H1 (cell line): ENCODE data around the gene PPP6C. TPM values are rescaled to one million over a fixed set of nuclear protein-coding genes. Genes with fewer than 3 reads are reported as not detected.

Experiments used
- CTCF ChIA-PET: fragments of 300-600 bp; sonication (Branson Sonifier 250); formaldehyde crosslinking; loops from one replicate; lab custom pipeline; 2021; ENCODE audit not compliant: partially characterized antibody; lab: Charles Lee
- POLR2A ChIA-PET: fragments of 300-600 bp; sonication (Branson Sonifier 250); formaldehyde crosslinking; loops from one replicate; lab custom pipeline; 2021; ENCODE audit warnings: inconsistent platforms; ENCODE audit not compliant: partially characterized antibody; lab: Charles Lee
- DNase-seq, 2 experiments: peaks; one replicate each; pipeline versions ENCODE4 v3.0.0 to v3.0.0-alpha.2; 2010 to 2022; ENCODE audit warnings: low spot score in 2 of 2, low read depth in 1 of 2, mixed read lengths in 1 of 2
- FAIRE-seq: peaks from 2 replicates; lab custom pipeline; 2011; peaks lifted over from hg19 to GRCh38; lab: Jason Lieb, UNC
- H2AFZ ChIP-seq: 2 replicates; pipeline ENCODE4 v1.8.1; 2012; ENCODE audit warnings: low read length, inconsistent platforms
- H2AK5ac ChIP-seq: 2 replicates; pipeline ENCODE4 v1.6.1; 2013; ENCODE audit warnings: low read depth, low read length
- H2BK120ac ChIP-seq: replicated peaks from 2 replicates; pipeline ENCODE3; 2013; ENCODE audit warnings: low read depth, low read length, inconsistent platforms
- H2BK12ac ChIP-seq: 2 replicates; pipeline ENCODE4 v1.6.1; 2013; ENCODE audit warnings: low read depth, low read length
- H2BK15ac ChIP-seq: 2 replicates; pipeline ENCODE4 v1.6.1; 2013; ENCODE audit warnings: low read length
- H2BK20ac ChIP-seq: 2 replicates; pipeline ENCODE4 v1.6.1; 2013; ENCODE audit warnings: low read length
- H2BK5ac ChIP-seq: 2 replicates; pipeline ENCODE4 v1.6.1; 2013; ENCODE audit warnings: low read depth, low read length
- H3K14ac ChIP-seq: 2 replicates; pipeline ENCODE4 v1.6.1; 2013; ENCODE audit warnings: inconsistent platforms; ENCODE audit not compliant: insufficient read length
- H3K18ac ChIP-seq: 2 replicates; pipeline ENCODE4 v1.6.1; 2013; ENCODE audit warnings: low read length; ENCODE audit errors: extremely low read depth
- H3K23ac ChIP-seq: 2 replicates; pipeline ENCODE4 v1.6.1; 2013; ENCODE audit warnings: inconsistent platforms; ENCODE audit not compliant: insufficient read length
- H3K23me2 ChIP-seq: 2 replicates; pipeline ENCODE4 v1.6.1; 2013; ENCODE audit warnings: low read depth, low read length
- H3K27ac ChIP-seq: 2 replicates; pipeline ENCODE4 v1.6.1; 2011; ENCODE audit warnings: low read depth, low read length, inconsistent platforms
- H3K27me3 ChIP-seq, 4 experiments: replicated peaks in 1 of 4; 1 replicate in 1 of 4; 2 replicates in 3 of 4; pipeline versions ENCODE4 v1.6.1 to v1.8.1; 2011 to 2013; ENCODE audit warnings: low read length in 3 of 4, mild to moderate bottlenecking in 3 of 4, inconsistent platforms in 2 of 4, mixed read lengths in 2 of 4, moderate library complexity in 1 of 4; ENCODE audit not compliant: control insufficient read depth in 3 of 4, insufficient read depth in 3 of 4; ENCODE audit errors: extremely low read depth in 1 of 4
- H3K36me3 ChIP-seq, 4 experiments: 2 replicates each; pipeline versions ENCODE4 v1.6.1 to v1.8.1; 2011 to 2013; ENCODE audit warnings: mild to moderate bottlenecking in 4 of 4, low read length in 3 of 4, moderate library complexity in 2 of 4, control low read depth in 1 of 4, inconsistent platforms in 1 of 4; ENCODE audit not compliant: insufficient read depth in 4 of 4, control insufficient read depth in 2 of 4
- H3K4ac ChIP-seq: replicated peaks from 2 replicates; pipeline ENCODE3; 2013; ENCODE audit warnings: low read length, low read depth, mixed read lengths, inconsistent platforms; ENCODE audit not compliant: insufficient read length
- H3K4me1 ChIP-seq, 4 experiments: replicated peaks in 1 of 4; 1 replicate in 1 of 4; 2 replicates in 3 of 4; pipeline versions ENCODE4 v1.6.1 to v1.8.1; 2011 to 2013; ENCODE audit warnings: low read length in 3 of 4, inconsistent platforms in 2 of 4, mixed read lengths in 1 of 4; ENCODE audit not compliant: insufficient read depth in 4 of 4, control insufficient read depth in 3 of 4
- H3K4me2 ChIP-seq, 2 experiments: 2 replicates each; pipeline versions ENCODE4 v1.6.1 to v1.8.1; 2011 to 2013; ENCODE audit warnings: low read depth in 2 of 2, low read length in 2 of 2, control low read depth in 1 of 2, inconsistent platforms in 1 of 2, mild to moderate bottlenecking in 1 of 2; ENCODE audit not compliant: insufficient read depth in 1 of 2
- H3K4me3 ChIP-seq, 4 experiments: fragments of 200-600, 300-600 bp in 1 of 4; sonication (generic), shearing (Covaris generic), sonication (Bioruptor Twin) in 1 of 4; 2 replicates each; pipeline versions ENCODE4 v1.5.1 to v1.8.1; 2011 to 2016; ENCODE audit warnings: low read length in 4 of 4, low read depth in 3 of 4, control low read depth in 2 of 4, inconsistent platforms in 2 of 4, mild to moderate bottlenecking in 2 of 4, mixed read lengths in 1 of 4, moderate library complexity in 1 of 4; ENCODE audit not compliant: insufficient read depth in 2 of 4; ENCODE audit errors: extremely low read depth in 1 of 4
- H3K56ac ChIP-seq: replicated peaks from 2 replicates; pipeline ENCODE3; 2013; ENCODE audit warnings: low read depth, mild to moderate bottlenecking, mixed read lengths, low read length, inconsistent platforms; ENCODE audit not compliant: insufficient read length
- H3K79me1 ChIP-seq: 2 replicates; pipeline ENCODE4 v1.6.1; 2013; ENCODE audit warnings: low read depth, low read length, control low read depth
- H3K79me2 ChIP-seq, 2 experiments: 2 replicates each; pipeline versions ENCODE4 v1.6.1 to v1.8.1; 2012 to 2013; ENCODE audit warnings: low read length in 2 of 2, mild to moderate bottlenecking in 2 of 2, inconsistent platforms in 1 of 2; ENCODE audit not compliant: insufficient read depth in 2 of 2, control insufficient read depth in 1 of 2
- H3K9ac ChIP-seq, 4 experiments: replicated peaks in 1 of 4; 1 replicate in 1 of 4; 2 replicates in 3 of 4; pipeline versions ENCODE4 v1.6.1 to v1.8.1; 2011 to 2013; ENCODE audit warnings: low read depth in 3 of 4, low read length in 3 of 4, control low read depth in 2 of 4, mild to moderate bottlenecking in 2 of 4, moderate library complexity in 2 of 4, inconsistent platforms in 1 of 4; ENCODE audit errors: extremely low read depth in 1 of 4
- H3K9me3 ChIP-seq, 2 experiments: 2 replicates each; pipeline versions ENCODE4 v1.6.1 to v1.8.1; 2012 to 2013; ENCODE audit warnings: mild to moderate bottlenecking in 2 of 2, moderate library complexity in 2 of 2, control low read depth in 1 of 2, inconsistent platforms in 1 of 2, low read depth in 1 of 2, low read length in 1 of 2, mixed read lengths in 1 of 2; ENCODE audit not compliant: insufficient read depth in 2 of 2
- H4K20me1 ChIP-seq, 2 experiments: replicated peaks in 1 of 2; 2 replicates each; pipeline versions ENCODE3 to v1.8.1; 2011 to 2013; ENCODE audit warnings: inconsistent platforms in 2 of 2, low read length in 2 of 2, mild to moderate bottlenecking in 1 of 2; ENCODE audit not compliant: insufficient read depth in 2 of 2, control insufficient read depth in 1 of 2
- H4K5ac ChIP-seq: 2 replicates; pipeline ENCODE4 v1.6.1; 2013; ENCODE audit warnings: low read length, low read depth, mixed read lengths, inconsistent platforms; ENCODE audit not compliant: insufficient read length
- H4K8ac ChIP-seq: 2 replicates; pipeline ENCODE4 v1.8.0; 2013; ENCODE audit warnings: mild to moderate bottlenecking, moderate library complexity, low read length, inconsistent platforms; ENCODE audit not compliant: insufficient read depth; ENCODE audit errors: extremely low read depth
- H4K91ac ChIP-seq: replicated peaks from 2 replicates; pipeline ENCODE3; 2013; ENCODE audit warnings: low read length, mixed read lengths, inconsistent platforms; ENCODE audit not compliant: insufficient read length
- EGR1 ChIP-seq: IDR thresholded peaks from 2 replicates; pipeline ENCODE4 v1.6.1; 2011; ENCODE audit warnings: low read depth, low read length, borderline replicate concordance
- GABPA ChIP-seq: IDR thresholded peaks from 2 replicates; pipeline ENCODE4 v1.6.1; 2011; ENCODE audit warnings: mild to moderate bottlenecking, low read length, moderate library complexity, borderline replicate concordance; ENCODE audit not compliant: insufficient read depth
- SP4 ChIP-seq: IDR thresholded peaks from 2 replicates; pipeline ENCODE4 v1.6.1; 2012; ENCODE audit warnings: low read length, inconsistent platforms
- ZNF274 ChIP-seq: IDR thresholded peaks from 2 replicates; pipeline ENCODE4 v1.7.0; 2012; ENCODE audit warnings: low read length, borderline replicate concordance; ENCODE audit errors: extremely low read depth
- WGBS, 2 experiments: shearing (Covaris generic) in 1 of 2; methylation state at CpG; one replicate each; pipeline versions ENCODE4 v1.1.6 to v1.1.7; 2013 to 2015; ENCODE audit warnings: low lambda C conversion rate in 2 of 2, mixed read lengths in 2 of 2, inconsistent platforms in 1 of 2, low coverage in 1 of 2, missing lambda C conversion rate in 1 of 2; ENCODE audit not compliant: insufficient replicate concordance in 2 of 2, insufficient coverage in 1 of 2, insufficient read length in 1 of 2; ENCODE audit errors: extremely low coverage in 1 of 2, missing lambda C conversion rate in 1 of 2; 5-methylcytosine and 5-hydroxymethylcytosine counted together
- polyA plus RNA-seq, 7 experiments: library from polyadenylated mRNA; depleted of rRNA in 3 of 7; stranded (reverse) in 5 of 7; unstranded in 2 of 7; fragments of >200 nt in 5 of 7; fragments of 200-250 nt in 2 of 7; gene quantifications; 1 replicate in 5 of 7; 2 replicates in 1 of 7; 4 replicates in 1 of 7; pipeline versions ENCODE4 v1.2.1 to v1.2.3, GENCODE V29; 2011 to 2013; ENCODE audit warnings: missing spikeins in 2 of 7, mixed read lengths in 2 of 7
- total RNA-seq: library from RNA; stranded (reverse); fragmentation: NEBNext Ultra II Directional; extraction: Animal tissue kit (Norgen Biotek cat#: 25700); gene quantifications from 2 replicates; pipeline ENCODE4 v1.2.1, GENCODE V29; 2021

The PPP6C gene
- total and polyA plus RNA-seq, 2 of the 8 experiments (the other 6 are each of a cell fraction or from before 2014, with no cell fraction given): 22.8 to 52.3 TPM

DNA sequence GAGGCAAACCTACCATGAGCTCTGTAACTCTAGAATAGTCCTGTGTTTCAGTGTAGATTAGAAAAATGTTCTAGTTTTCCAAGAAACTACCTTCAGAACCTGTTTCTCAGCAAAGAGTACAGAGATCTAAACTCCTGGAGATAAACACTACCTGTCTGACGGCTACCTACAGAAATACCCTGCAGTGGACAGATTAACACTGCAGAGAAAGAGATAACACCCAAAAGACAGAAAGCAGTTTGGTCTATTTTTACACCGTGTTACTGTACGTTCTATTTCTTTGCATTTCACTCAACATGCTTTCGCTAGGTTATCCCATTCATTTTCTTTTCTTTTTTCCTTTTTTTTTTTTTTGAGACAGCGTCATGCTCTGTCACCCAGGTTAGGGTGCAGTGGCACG, 57.8 kb downstream of the PPP6C start:
- H3K36me3 ChIP-seq: no peaks in the 10 kb centered on the region
- H3K18ac ChIP-seq: no peak overlapping the region
- peaks cover 5% of the 10 kb centered on the region; the same call in 1 of the 2 replicates for H3K79me1 ChIP-seq
- no peaks in the 10 kb centered on the region for H3K27me3 ChIP-seq
- FAIRE-seq (no peak), DNase-seq (no peak)
- H2BK12ac ChIP-seq: no peak overlapping the region
- H2BK15ac ChIP-seq: no peak overlapping the region
- no peaks in the 10 kb centered on the region for H3K9me3 ChIP-seq
- no peak overlapping the region for H3K4me3 ChIP-seq
- H3K4ac ChIP-seq: no peak overlapping the region
- CTCF ChIA-PET: interaction anchor here (1.2 kb wide), 2 partner anchors 124 to 238 kb away, joined by 3 read pairs; no protein-coding TSS in a partner anchor
- peaks cover 3 to 50% of the 10 kb centered on the region in 2 experiments; a peak in 2 of 4 replicates for H3K79me2 ChIP-seq
- no peak overlapping the region for H4K8ac ChIP-seq
- H2BK20ac ChIP-seq: no peak overlapping the region
- POLR2A ChIA-PET: interaction anchor here (1.1 to 1.5 kb wide), 2 partner anchors 11 to 270 kb away, joined by 3 to 4 read pairs; partner anchors contain the start of genes ARPC5L and RPL35
- TF ChIP-seq GABPA: no peak
- no peak for TF ChIP-seq ZNF274
- no peak for TF ChIP-seq SP4
- TF ChIP-seq EGR1: no peak
- H2AFZ ChIP-seq: no peak overlapping the region
- H2BK5ac ChIP-seq: no peak overlapping the region
- no peak overlapping the region for H3K23ac ChIP-seq
- no peak overlapping the region for H3K14ac ChIP-seq
- no peak overlapping the region for H4K91ac ChIP-seq
- H3K9ac ChIP-seq: no peak overlapping the region
- no peak overlapping the region for H2BK120ac ChIP-seq
- H4K5ac ChIP-seq: no peak overlapping the region
- H4K20me1 ChIP-seq: peaks cover 0 to 1% of the 10 kb centered on the region in 2 experiments
- H3K27ac ChIP-seq: no peak overlapping the region
- no peak overlapping the region for H3K56ac ChIP-seq
- no peaks in the 10 kb centered on the region for H3K23me2 ChIP-seq
- no peaks in the 10 kb centered on the region for H3K4me1 ChIP-seq
- H2AK5ac ChIP-seq: no peak overlapping the region
- no peak overlapping the region for H3K4me2 ChIP-seq
- 99% methylated on average over 4 of the region's 6 CpGs; no CpG with 5 or more reads in 1 of the 2 experiments for WGBS, 2 experiments
